Pancreas (tissue), 10 donors: ENCODE results near the gene PHYH. TPM values are rescaled to one million over a fixed set of nuclear protein-coding genes. Genes with fewer than 3 reads are reported as not detected.

Experiments
- ATAC-seq, 4 donors: fragments of 200-7000 bp; cut with Tn5 transposase; one replicate each; pipeline versions ENCODE4 v1.8.0 to v1.9.1; 2020; ENCODE audit warnings: mild to moderate bottlenecking in 4 of 4, moderate library complexity in 4 of 4
- DNase-seq, 6 donors: peaks; one replicate each; pipeline ENCODE4 v3.0.0-alpha.2; 2020
- FAIRE-seq: peaks from 2 replicates; lab custom pipeline; 2012; peaks lifted over from hg19 to GRCh38; lab: Jason Lieb, UNC
- H3K27ac ChIP-seq, 4 donors: fragments of 200-600 bp; sonication (generic); 1 replicate in 3 of 4; 2 replicates in 1 of 4; pipeline versions ENCODE4 v1.5.0 to v1.8.0; 2020
- H3K27me3 ChIP-seq, 4 donors: fragments of 200-600 bp; one replicate each; pipeline ENCODE4 v1.8.0; 2021
- H3K36me3 ChIP-seq, 3 donors: fragments of 200-600 bp; sonication (generic) in 1 of 3; one replicate each; pipeline versions ENCODE4 v1.5.0 to v1.8.0; 2020 to 2021
- H3K4me1 ChIP-seq, 3 donors: fragments of 200-600 bp; one replicate each; pipeline ENCODE4 v1.8.0; 2021
- H3K4me3 ChIP-seq, 4 donors: fragments of 200-600 bp; sonication (generic) in 2 of 4; one replicate each; pipeline versions ENCODE4 v1.5.0 to v1.8.0; 2020 to 2021
- H3K9me3 ChIP-seq, 4 donors: fragments of 200-600 bp; one replicate each; pipeline ENCODE4 v1.8.0; 2021
- CTCF ChIP-seq, 4 donors: fragments of 200-600 bp; sonication (generic) in 3 of 4; IDR thresholded peaks; one replicate each; pipeline versions ENCODE4 v1.5.0 to v1.8.0; 2021; ENCODE audit warnings: antibody characterized with exemption in 4 of 4
- WGBS, 2 donors: extraction: QIAGEN DNeasy Blood & Tissue Kit; methylation state at CpG; one replicate each; pipeline ENCODE4 v1.1.7; 2013; 5-methylcytosine and 5-hydroxymethylcytosine counted together
- intact Hi-C, 3 donors: fragments of 100-400 bp; cut with DNase I; formaldehyde crosslinking; loops; one replicate each; pipeline versions ENCODE4 v1.11.1 to v1.14.2; 2022
- polyA plus RNA-seq, 2 donors: library from polyadenylated mRNA; stranded (reverse); fragments of 200-250 nt; gene quantifications; one replicate each; pipeline ENCODE4 v1.2.3, GENCODE V29; 2013
- total RNA-seq, 6 donors: library from RNA; stranded (reverse); fragmentation: NEBNext Ultra II Directional in 4 of 6; extraction: Animal tissue kit (Norgen Biotek cat#: 25700) in 4 of 6; gene quantifications; one replicate each; pipeline versions ENCODE4 v1.2.1 to v1.2.4, GENCODE V29; 2021 to 2023
- donor health status: healthy with polysubstance abuse.
- donor health status: DM: no; HTN: no; CAD: no; lungs with moderate emphysema.
- donor health status: DM: no; HTN: no; CAD: no.
- donor health status: control.
- donor health status: control.
- donor health status: Bipolar disorder and iron deficiency.
- donor health status: DM: yes; HTN: yes; CAD: no.
- donor health status: DM: no; HTN: no; CAD: no.
- donor health status: DM: no; HTN: no; CAD: no.
- donor health status: DM: yes; HTN: yes; CAD: no.

PHYH gene
- total RNA-seq = 10 to 100 TPM; 13.4 to 22.5 (median 18.3) TPM
- 10 to 100 TPM; 20.0 to 32.0 TPM for polyA plus RNA-seq

DNA sequence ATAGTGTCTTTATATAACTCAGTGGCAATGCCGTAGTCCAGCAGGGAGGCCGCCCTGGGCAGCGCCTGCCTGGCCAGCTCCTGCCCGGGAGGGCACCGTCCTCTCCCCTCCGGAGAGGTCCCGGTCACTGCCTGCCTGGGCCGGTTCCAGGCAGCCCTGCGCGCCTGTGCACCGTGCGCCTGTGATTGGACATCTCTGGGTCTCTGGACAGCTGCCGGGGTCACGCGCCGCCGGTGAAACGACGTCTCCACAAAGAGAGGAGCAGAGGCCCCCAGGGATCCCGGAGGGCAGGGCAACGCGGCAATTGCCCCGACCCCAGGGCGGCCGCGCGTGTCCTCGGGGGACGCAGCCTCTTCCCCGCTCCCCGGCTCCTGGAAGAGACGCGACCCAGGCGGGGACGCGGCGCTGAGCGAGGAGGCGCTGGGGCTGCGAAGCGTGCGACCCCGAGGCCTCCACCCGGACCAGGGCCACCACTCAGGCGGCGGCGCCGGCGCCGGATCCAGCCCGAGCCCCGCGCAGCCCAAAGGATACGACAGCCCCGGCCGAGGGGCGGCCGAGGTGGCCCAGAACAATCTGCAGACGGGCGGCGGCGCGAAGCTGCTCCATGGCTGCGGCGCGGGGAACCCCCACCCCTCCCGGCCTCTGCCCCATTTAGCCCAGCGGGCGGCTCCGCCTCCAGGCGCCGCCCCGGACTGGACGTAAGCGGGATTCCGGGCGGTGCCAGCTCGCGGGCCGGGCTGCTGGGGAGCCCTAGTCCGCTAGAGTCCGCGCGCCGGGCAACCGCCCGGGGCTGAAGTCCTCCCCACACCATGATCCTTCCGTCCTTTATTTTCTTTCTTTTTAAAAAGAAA is at the start of gene PHYH:
Gene PHYH (minus strand): TSS at position 628 of the 851 bp plus-strand sequence. CDS start 22 bp downstream, at position 606.
- intact Hi-C loops = loop anchor here in 1 of 3 donors (5.0 kb wide), 1 partner anchor 137 kb away; the partner anchor contains the start of gene MCM10
- Histone ChIP-seq H3K9me3 (no peaks in the 10 kb centered on the region), H3K27me3 (no peaks in the 10 kb centered on the region), H3K4me1 (peaks cover 0 to 4% (median 4%) of the 10 kb centered on the region in 3 donors), H3K27ac (peak within 1 kb of the TSS; percentile 88 to 100 (median 99)), H3K4me3 (peak within 1 kb of the TSS; percentile 52 to 98 (median 88)), H3K36me3 (peaks cover 0 to 3% (median 0%) of the 10 kb centered on the region in 3 donors)
- ATAC-seq = peak; percentile 86 to 92 (median 90)
- TF ChIP-seq CTCF (IDR thresholded peaks at IDR 0.05) = no peak
- peak; percentile 87 to 97 (median 92) for DNase-seq
- no peak for FAIRE-seq
- 0% methylated on average over 54 to 88 of the region's 88 CpGs for WGBS, 2 donors

GRCh38 chr10:13348216-13349017 is 48.6 kb upstream of the PHYH start, which contains the start of gene SEPHS1:
Gene SEPHS1 (minus strand): TSS chr10:13348293. CDS start chr10:13344950, 3,343 bp downstream.
- FAIRE-seq (no peak), ATAC-seq (peak; percentile 74 to 82 (median 79)), DNase-seq (peak; percentile 76 to 89 (median 83))
- 0 to 1% methylated on average over 65 of the region's 65 CpGs for WGBS, 2 donors
- Histone ChIP-seq H3K27ac (peak within 1 kb of the TSS; percentile 77 to 94 (median 90)), H3K9me3 (no peaks in the 10 kb centered on the region), H3K4me3 (peak within 1 kb of the TSS; percentile 66 to 82 (median 75)), H3K36me3 (no peaks in the 10 kb centered on the region), H3K4me1 (peaks cover 0 to 7% (median 0%) of the 10 kb centered on the region in 3 donors), H3K27me3 (no peaks in the 10 kb centered on the region)
- no peak for TF ChIP-seq CTCF (IDR thresholded peaks at IDR 0.05)
- intact Hi-C loops = no loop called here

GRCh38 chr10:13347500-13348156 is 47.8 kb upstream of the PHYH start:
- peak; percentile 85 to 92 (median 88) for DNase-seq
- Histone ChIP-seq H3K27ac (peak overlapping the region; percentile 73 to 94 (median 90)), H3K4me1 (peaks cover 0 to 7% (median 0%) of the 10 kb centered on the region in 3 donors), H3K9me3 (no peaks in the 10 kb centered on the region), H3K4me3 (peak overlapping the region; percentile 66 to 82 (median 70)), H3K36me3 (no peaks in the 10 kb centered on the region), H3K27me3 (no peaks in the 10 kb centered on the region)
- ATAC-seq = peak; percentile 71 to 81 (median 74)
- intact Hi-C loops = no loop called here
- no peak for TF ChIP-seq CTCF (IDR thresholded peaks at IDR 0.05)
- FAIRE-seq = no peak
- WGBS, 2 donors = 0 to 1% methylated on average over 4 to 109 of the region's 109 CpGs

DNA sequence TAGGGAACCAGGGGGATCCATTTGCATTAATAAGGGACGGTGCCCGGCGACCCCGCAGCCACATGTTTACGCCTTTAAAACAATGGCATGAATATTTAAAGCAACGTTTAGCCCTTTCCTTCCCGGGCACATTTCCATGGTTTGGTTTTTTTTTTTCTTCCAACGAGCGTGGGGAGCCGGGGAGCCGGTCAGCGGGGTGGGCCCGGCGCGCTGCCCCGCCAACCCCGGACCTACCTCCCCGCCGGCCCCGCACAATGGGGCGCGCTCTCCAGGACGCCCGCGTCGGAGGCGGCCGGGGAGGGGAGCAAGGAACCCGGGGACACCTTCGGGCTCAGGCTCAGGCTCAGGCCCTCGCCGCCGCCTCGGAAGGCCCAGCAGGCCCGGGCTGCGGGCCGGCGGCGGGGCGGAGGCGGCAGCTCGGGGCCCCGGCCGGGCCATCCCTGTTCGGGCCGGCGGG is 47.2 kb upstream of the PHYH start:
- ATAC-seq (peak in 3 of 4 donors; percentile 16 to 18 (median 17)), FAIRE-seq (no peak), DNase-seq (peak in 4 of 6 donors; percentile 16 to 74 (median 27))
- intact Hi-C loops = no loop called here
- 0 to 1% methylated on average over 23 to 47 of the region's 47 CpGs for WGBS, 2 donors
- Histone ChIP-seq H3K36me3 (no peaks in the 10 kb centered on the region), H3K9me3 (no peaks in the 10 kb centered on the region), H3K27ac (peak overlapping the region; percentile 73 to 94 (median 90)), H3K4me1 (peaks cover 0 to 7% (median 0%) of the 10 kb centered on the region in 3 donors), H3K27me3 (no peaks in the 10 kb centered on the region), H3K4me3 (peak overlapping the region; percentile 66 to 82 (median 70))
- TF ChIP-seq CTCF (IDR thresholded peaks at IDR 0.05) = no peak
